Hepatocyte (in vitro differentiated cells): ENCODE results near the gene OR2Z1. TPM values are rescaled to one million over a fixed set of nuclear protein-coding genes. Genes with fewer than 3 reads are reported as not detected.
"Not testable (repeated sequence)": the region's sequence is repeated elsewhere in the genome, so short reads cannot be mapped to it uniquely, and the experiment has no call there.

ENCODE experiments used
- DNase-seq: peaks from one replicate; pipeline ENCODE4 v3.0.0-alpha.2; 2016; ENCODE audit warnings: low spot score
- H2AFZ ChIP-seq: fragments of 200-600 bp; sonication (generic); 2 replicates; pipeline ENCODE4 v1.6.0; 2016; ENCODE audit warnings: antibody characterized with exemption, mild to moderate bottlenecking
- H3K27ac ChIP-seq: fragments of 200-600 bp; sonication (generic); 2 replicates; pipeline ENCODE4 v1.5.1; 2016; ENCODE audit warnings: mild to moderate bottlenecking
- H3K27me3 ChIP-seq: fragments of 200-600 bp; sonication (generic); 2 replicates; pipeline ENCODE4 v1.6.1; 2016
- H3K36me3 ChIP-seq: fragments of 200-600 bp; sonication (generic); replicated peaks from 2 replicates; pipeline ENCODE4 v1.5.1; 2016; ENCODE audit warnings: low read depth; ENCODE audit not compliant: insufficient read depth
- H3K4me1 ChIP-seq: fragments of 200-600 bp; sonication (generic); 2 replicates; pipeline ENCODE4 v1.5.1; 2016; ENCODE audit warnings: mild to moderate bottlenecking, moderate library complexity; ENCODE audit not compliant: insufficient read depth
- H3K4me2 ChIP-seq: fragments of 200-600 bp; sonication (generic); 2 replicates; pipeline ENCODE4 v1.6.0; 2016
- H3K4me3 ChIP-seq: fragments of 200-600 bp; sonication (generic); 2 replicates; pipeline ENCODE4 v1.5.1; 2016; ENCODE audit warnings: mild to moderate bottlenecking
- H3K79me2 ChIP-seq: fragments of 200-600 bp; sonication (generic); 2 replicates; pipeline ENCODE4 v1.6.0; 2017; ENCODE audit warnings: mild to moderate bottlenecking
- H3K9me2 ChIP-seq: fragments of 200-600 bp; sonication (generic); replicated peaks from 2 replicates; pipeline ENCODE4 v1.6.0; 2017; ENCODE audit warnings: mild to moderate bottlenecking; ENCODE audit not compliant: insufficient read depth
- H3K9me3 ChIP-seq: fragments of 200-600 bp; sonication (generic); 2 replicates; pipeline ENCODE4 v1.5.1; 2016; ENCODE audit warnings: low read depth, mild to moderate bottlenecking
- H4K20me1 ChIP-seq: fragments of 200-600 bp; sonication (generic); 2 replicates; pipeline ENCODE4 v1.6.0; 2016; ENCODE audit warnings: mild to moderate bottlenecking; ENCODE audit not compliant: insufficient read depth, poor library complexity, severe bottlenecking
- CTCF ChIP-seq: fragments of 200-600 bp; sonication (generic); IDR thresholded peaks from 2 replicates; pipeline ENCODE4 v1.5.1; 2016; ENCODE audit warnings: antibody characterized with exemption, mild to moderate bottlenecking; ENCODE audit not compliant: poor library complexity
- EZH2 ChIP-seq: fragments of 200-600 bp; sonication (generic); IDR thresholded peaks from 2 replicates; pipeline ENCODE4 v1.6.1; 2016; ENCODE audit warnings: antibody characterized with exemption, mild to moderate bottlenecking, borderline replicate concordance
- EZH2phosphoT487 ChIP-seq: fragments of 200-600 bp; sonication (generic); IDR thresholded peaks from one replicate; pipeline ENCODE4 v1.6.1; 2018; ENCODE audit warnings: antibody characterized with exemption, mild to moderate bottlenecking, low read depth, moderate library complexity; ENCODE audit not compliant: unreplicated experiment, severe bottlenecking
- WGBS: methylation state at CpG from one replicate; pipeline ENCODE4 v1.1.6; 2016; ENCODE audit warnings: low lambda C conversion rate; ENCODE audit errors: missing lambda C conversion rate; 5-methylcytosine and 5-hydroxymethylcytosine counted together
- polyA plus RNA-seq: library from polyadenylated mRNA; unstranded; fragments of >200 nt; fragmentation: Nextera tagmentation; extraction: Ambion mirVana; gene quantifications from 2 replicates; pipeline ENCODE4 v1.2.1, GENCODE V29; 2016
- small RNA-seq: library from RNA; depleted of rRNA; stranded (forward); fragments of <200 nt; gene quantifications from one replicate; pipeline ENCODE3, GENCODE V24; 2014
- total RNA-seq: library from RNA; depleted of rRNA; stranded (reverse); fragments of >200 nt; gene quantifications from 2 replicates; pipeline ENCODE4 v1.2.3, GENCODE V29; 2014

Gene OR2Z1
- total and polyA plus RNA-seq, 2 experiments from 2014 or later = not detected

DNA sequence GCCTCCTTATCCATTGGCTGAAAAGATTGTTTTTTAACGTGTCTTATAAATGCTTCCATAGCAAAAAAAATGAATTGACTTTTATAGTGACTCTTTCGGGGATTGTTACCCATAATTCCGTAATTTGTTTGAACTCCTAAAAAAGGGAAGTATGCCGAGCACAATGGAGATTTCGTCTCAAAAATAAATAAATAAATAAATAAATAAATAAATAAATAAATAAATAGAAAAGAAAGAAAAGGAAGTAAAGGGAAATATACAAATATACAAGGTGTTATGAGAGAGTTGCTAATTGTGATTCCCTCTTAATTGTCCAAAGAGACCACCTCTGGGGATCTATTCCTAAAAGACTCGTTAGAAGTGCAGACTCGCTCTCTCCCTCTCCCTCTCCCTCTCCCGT lies 16.9 kb downstream of the OR2Z1 start:
- no peak for DNase-seq
- Histone ChIP-seq H3K79me2 (no peaks in the 10 kb centered on the region), H2AFZ (no peak overlapping the region), H3K4me2 (no peak overlapping the region), H3K9me2 (no peaks in the 10 kb centered on the region), H3K9me3 (no peaks in the 10 kb centered on the region), H3K4me1 (no peaks in the 10 kb centered on the region), H3K36me3 (no peaks in the 10 kb centered on the region), H3K27me3 (no peaks in the 10 kb centered on the region), H3K4me3 (no peak overlapping the region), H3K27ac (no peak overlapping the region), H4K20me1 (no peaks in the 10 kb centered on the region)
- TF ChIP-seq EZH2 (no peak), EZH2phosphoT487 (no peak), CTCF (no peak)
- 74% methylated on average over 8 of the region's 8 CpGs for WGBS

GRCh38 chr19:8739291-8740065 lies 18.0 kb downstream of the OR2Z1 start:
- not testable (repeated sequence) for H3K27me3 ChIP-seq, H2AFZ ChIP-seq, H3K4me1 ChIP-seq, H3K27ac ChIP-seq, H3K9me3 ChIP-seq, H3K4me2 ChIP-seq, H3K36me3 ChIP-seq, DNase-seq, H3K4me3 ChIP-seq, H4K20me1 ChIP-seq, H3K79me2 ChIP-seq, H3K9me2 ChIP-seq
- 67% methylated on average over 4 of the region's 55 CpGs for WGBS

DNA sequence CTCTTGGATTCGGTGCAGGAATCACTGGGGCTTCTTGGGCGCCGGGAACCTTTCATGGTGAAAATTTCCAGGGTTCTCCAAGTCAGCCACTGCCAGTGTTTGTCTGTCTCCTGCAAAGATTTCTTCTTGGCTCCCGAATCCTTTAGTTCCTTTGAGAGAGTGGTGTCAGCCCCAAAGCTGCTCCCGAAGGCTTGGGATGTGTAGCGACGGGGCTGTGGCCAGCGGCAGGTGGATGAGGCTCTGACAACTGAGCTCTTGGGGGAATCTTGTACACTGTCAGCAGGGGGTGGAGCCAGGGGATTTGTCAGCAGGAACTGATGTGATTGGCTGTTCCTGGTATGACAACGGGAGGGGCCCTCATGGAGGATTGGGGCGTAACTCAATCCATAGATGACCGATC lies 45.8 kb downstream of the OR2Z1 start:
- H3K36me3 ChIP-seq, H3K27me3 ChIP-seq, H3K4me3 ChIP-seq, H3K79me2 ChIP-seq, DNase-seq, H3K9me2 ChIP-seq, H3K27ac ChIP-seq, H3K9me3 ChIP-seq, H3K4me2 ChIP-seq, H2AFZ ChIP-seq, H4K20me1 ChIP-seq, H3K4me1 ChIP-seq: not testable (repeated sequence)
- WGBS = 87% methylated on average over 5 of the region's 11 CpGs

- H3K4me2 ChIP-seq, H3K36me3 ChIP-seq, H3K27ac ChIP-seq, H3K27me3 ChIP-seq, H3K9me3 ChIP-seq, H3K79me2 ChIP-seq, DNase-seq, H2AFZ ChIP-seq, H4K20me1 ChIP-seq, H3K4me3 ChIP-seq, H3K4me1 ChIP-seq, H3K9me2 ChIP-seq: not testable (repeated sequence)
- 86% methylated on average over 3 of the region's 8 CpGs for WGBS
These were observed 47.8 kb downstream of the OR2Z1 start for GRCh38 chr19:8769265-8769664.

DNA sequence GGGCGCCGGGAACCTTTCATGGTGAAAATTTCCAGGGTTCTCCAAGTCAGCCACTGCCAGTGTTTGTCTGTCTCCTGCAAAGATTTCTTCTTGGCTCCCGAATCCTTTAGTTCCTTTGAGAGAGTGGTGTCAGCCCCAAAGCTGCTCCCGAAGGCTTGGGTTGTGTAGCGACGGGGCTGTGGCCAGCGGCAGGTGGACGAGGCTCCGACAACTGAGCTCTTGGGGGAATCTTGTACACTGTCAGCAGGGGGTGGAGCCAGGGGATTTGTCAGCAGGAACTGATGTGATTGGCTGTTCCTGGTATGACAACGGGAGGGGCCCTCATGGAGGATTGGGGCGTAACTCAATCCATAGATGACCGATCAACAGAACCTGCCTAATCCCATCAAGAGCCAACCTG lies 52.2 kb downstream of the OR2Z1 start:
- H3K9me3 ChIP-seq, H3K4me3 ChIP-seq, H3K79me2 ChIP-seq, H3K9me2 ChIP-seq, H3K36me3 ChIP-seq, H3K4me2 ChIP-seq, H3K4me1 ChIP-seq, H3K27ac ChIP-seq, H2AFZ ChIP-seq, DNase-seq, H3K27me3 ChIP-seq, H4K20me1 ChIP-seq: not testable (repeated sequence)
- WGBS = 98% methylated on average over 5 of the region's 12 CpGs

Small RNA genes lying within 50 kb of the gene (small RNA-seq; reads per million reads assigned to genes)
- gene AC012616.1 = not detected

Other genes with a start within 250 kb of the OR2Z1 start
- 0.44 and 0.73 TPM in 2 replicates for gene PRAM1, start 219.0 kb upstream of the OR2Z1 start, total RNA-seq
- gene PRAM1, start 219.0 kb upstream of the OR2Z1 start, polyA plus RNA-seq = 0.48 and 0.91 TPM in 2 replicates
- 3.8 and 5.7 TPM in 2 replicates for gene ZNF414, start 207.5 kb upstream of the OR2Z1 start, total RNA-seq
- gene ZNF414, start 207.5 kb upstream of the OR2Z1 start, polyA plus RNA-seq = 54.2 and 54.3 TPM in 2 replicates
- 0.13 and 0.92 TPM in 2 replicates for gene MYO1F, start 144.2 kb upstream of the OR2Z1 start, total RNA-seq
- gene MYO1F, start 144.2 kb upstream of the OR2Z1 start, polyA plus RNA-seq = 1.0 and 3.1 TPM in 2 replicates
- gene ADAMTS10, start 110.9 kb upstream of the OR2Z1 start, total RNA-seq = 22.1 and 31.9 TPM in 2 replicates
- gene ADAMTS10, start 110.9 kb upstream of the OR2Z1 start, polyA plus RNA-seq = 15.8 and 28.5 TPM in 2 replicates
- not detected in 2 replicates for gene NFILZ, start 91.0 kb upstream of the OR2Z1 start, total RNA-seq
- gene NFILZ, start 91.0 kb upstream of the OR2Z1 start, polyA plus RNA-seq = not detected in 2 replicates
- gene ACTL9, start 22.8 kb upstream of the OR2Z1 start, total RNA-seq = not detected in 2 replicates
- gene ACTL9, start 22.8 kb upstream of the OR2Z1 start, polyA plus RNA-seq = not detected in 2 replicates
- 31.0 and 35.6 TPM in 2 replicates for gene ZNF558, start 110.7 kb downstream of the OR2Z1 start, total RNA-seq
- gene ZNF558, start 110.7 kb downstream of the OR2Z1 start, polyA plus RNA-seq = 16.4 and 25.1 TPM in 2 replicates
- gene MBD3L1, start 110.7 kb downstream of the OR2Z1 start, total RNA-seq = not detected in 2 replicates
- gene MBD3L1, start 110.7 kb downstream of the OR2Z1 start, polyA plus RNA-seq = not detected in 2 replicates